Measurements from ENCODE around the gene ZNG1F.
"Not testable (repeated sequence)": the region's sequence is repeated elsewhere in the genome, so short reads cannot be mapped to it uniquely, and the experiment has no call there.

DNA sequence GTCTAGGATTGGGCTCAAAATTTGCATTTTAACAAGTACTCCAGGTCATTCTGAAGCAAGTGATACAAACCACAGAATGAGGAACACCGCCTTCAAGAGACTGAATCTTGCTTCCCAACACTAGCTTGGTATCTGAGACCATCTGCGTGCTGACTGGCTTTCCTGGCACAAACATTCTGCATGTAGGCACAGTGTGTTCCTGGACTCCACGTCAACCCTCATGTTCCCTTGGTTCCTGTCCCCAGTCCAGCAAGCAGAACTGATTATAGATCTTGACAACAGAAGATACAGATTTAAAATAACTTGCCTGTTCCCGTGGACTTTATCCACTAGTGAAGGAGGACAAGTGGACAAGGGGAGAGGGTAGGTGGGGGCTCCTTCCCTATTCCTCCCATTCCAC is 30.7 kb upstream of the ZNG1F start:
- TF ChIP-seq, protein P1, sequence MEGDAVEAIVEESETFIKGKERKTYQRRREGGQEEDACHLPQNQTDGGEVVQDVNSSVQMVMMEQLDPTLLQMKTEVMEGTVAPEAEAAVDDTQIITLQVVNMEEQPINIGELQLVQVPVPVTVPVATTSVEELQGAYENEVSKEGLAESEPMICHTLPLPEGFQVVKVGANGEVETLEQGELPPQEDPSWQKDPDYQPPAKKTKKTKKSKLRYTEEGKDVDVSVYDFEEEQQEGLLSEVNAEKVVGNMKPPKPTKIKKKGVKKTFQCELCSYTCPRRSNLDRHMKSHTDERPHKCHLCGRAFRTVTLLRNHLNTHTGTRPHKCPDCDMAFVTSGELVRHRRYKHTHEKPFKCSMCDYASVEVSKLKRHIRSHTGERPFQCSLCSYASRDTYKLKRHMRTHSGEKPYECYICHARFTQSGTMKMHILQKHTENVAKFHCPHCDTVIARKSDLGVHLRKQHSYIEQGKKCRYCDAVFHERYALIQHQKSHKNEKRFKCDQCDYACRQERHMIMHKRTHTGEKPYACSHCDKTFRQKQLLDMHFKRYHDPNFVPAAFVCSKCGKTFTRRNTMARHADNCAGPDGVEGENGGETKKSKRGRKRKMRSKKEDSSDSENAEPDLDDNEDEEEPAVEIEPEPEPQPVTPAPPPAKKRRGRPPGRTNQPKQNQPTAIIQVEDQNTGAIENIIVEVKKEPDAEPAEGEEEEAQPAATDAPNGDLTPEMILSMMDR (IDR thresholded peaks at IDR 0.05; ENCODE audit: insufficient read depth, low read depth, low read length), result not testable (repeated sequence)
- TF ChIP-seq EZH2 (IDR thresholded peaks at IDR 0.05; ENCODE audit: insufficient read depth, low read length), result not testable (repeated sequence)

Data from astrocyte (in vitro differentiated cells and primary cell).